Brain pericyte (primary cell): ENCODE data around the gene RMDN2.
"Not testable (repeated sequence)": the region's sequence is repeated elsewhere in the genome, so short reads cannot be mapped to it uniquely, and the experiment has no call there.

Source experiments
- DNase-seq: peaks from one replicate; pipeline ENCODE4 v3.0.0-alpha.2; 2012; ENCODE audit warnings: low read depth, low spot score

RMDN2 gene

DNA sequence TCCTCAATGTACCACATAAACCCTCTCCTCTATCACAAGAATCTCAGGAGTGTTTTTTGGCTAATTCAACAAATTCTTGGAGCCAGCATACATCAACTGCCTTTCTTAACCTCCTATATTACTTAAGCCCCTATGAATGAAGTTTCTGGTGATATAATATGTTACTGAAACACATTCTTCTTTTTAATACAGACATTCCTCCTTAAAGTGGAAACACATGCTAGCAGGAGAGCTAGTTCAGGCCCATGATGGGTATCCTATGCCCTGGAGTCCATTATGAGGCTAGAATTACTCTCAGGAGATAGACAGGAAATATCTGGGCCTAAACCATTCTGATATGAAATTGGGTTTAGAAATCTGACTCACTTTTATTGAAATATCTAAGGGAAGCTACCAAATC lies 26.6 kb upstream of the RMDN2 start:
- no peak for DNase-seq

DNA sequence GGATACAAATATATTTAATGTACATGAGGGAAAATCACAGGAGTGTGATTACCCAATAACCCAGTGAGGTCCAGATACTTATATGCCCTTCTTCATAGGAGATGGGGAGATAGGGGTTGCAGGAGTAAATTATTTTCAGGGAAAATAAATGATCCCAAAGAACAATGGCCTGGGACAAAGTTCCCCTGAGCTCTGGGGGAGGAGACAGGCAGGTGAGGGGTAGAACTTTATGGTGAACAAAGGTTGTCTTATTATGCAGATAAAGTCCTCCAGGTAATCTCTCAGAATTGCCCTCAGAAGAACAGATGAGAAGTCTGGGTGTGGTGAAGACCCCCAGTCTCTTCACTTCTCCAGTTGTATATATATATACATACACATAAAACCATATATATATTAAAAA lies 22.1 kb upstream of the RMDN2 start:
- DNase-seq, result no peak

DNA sequence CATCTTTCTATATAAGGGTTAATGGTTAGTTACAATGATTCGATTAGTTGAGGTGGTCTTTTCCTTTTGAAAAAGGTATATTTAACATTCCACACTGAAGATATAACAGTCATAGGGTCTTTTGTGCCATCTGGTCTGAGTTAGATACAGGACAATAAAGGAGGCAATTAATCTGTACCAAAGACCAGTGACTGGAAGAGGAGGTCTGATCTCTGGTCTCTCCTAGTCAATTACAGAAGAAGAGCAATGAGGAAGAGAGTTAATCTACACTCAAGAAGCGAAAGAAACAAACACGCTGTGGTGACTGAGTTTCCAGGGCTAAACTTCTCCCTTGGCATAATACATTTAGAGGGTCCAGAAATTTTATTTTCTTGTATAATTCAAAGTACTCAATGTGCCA lies 20.7 kb upstream of the RMDN2 start:
- DNase-seq, result no peak

DNA sequence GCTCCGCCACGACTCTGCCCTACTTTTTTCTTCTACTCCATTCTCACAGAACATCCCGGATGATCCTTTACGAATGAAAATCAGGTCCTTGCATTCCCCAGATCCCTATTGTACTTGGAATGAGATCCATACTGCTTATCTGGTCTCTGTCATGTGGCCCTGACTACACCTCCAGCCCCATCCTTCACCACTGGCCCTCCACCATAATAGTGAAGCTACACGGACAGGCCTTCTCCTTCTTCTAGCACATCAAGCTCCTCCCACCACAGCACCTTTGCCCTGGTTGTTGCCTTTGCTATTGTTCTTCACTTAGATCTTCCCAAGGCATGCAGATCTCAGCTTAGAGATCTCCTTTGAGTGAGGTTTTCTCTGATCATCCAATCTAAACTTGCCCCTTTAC lies 20.1 kb upstream of the RMDN2 start:
- DNase-seq, result no peak

DNA sequence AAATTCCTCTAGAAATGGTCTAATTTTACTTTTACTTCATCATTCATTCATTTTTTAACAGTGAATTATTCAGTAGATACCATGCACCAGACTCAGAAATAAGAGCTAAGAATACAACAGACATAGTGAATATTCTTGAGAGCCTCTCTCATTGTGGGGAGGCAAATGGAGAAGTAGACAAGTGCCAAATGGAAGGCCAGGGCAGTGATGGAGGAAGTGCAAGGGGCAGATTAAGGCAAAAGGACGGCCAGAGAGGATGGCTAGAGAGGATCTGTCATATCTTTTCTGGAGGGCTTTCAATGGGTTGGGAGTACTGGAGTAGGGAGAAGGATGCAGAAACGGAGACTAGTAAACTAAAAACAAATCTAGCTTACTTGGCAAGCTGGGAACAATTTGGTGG lies 19.0 kb upstream of the RMDN2 start:
- DNase-seq, result no peak

DNA sequence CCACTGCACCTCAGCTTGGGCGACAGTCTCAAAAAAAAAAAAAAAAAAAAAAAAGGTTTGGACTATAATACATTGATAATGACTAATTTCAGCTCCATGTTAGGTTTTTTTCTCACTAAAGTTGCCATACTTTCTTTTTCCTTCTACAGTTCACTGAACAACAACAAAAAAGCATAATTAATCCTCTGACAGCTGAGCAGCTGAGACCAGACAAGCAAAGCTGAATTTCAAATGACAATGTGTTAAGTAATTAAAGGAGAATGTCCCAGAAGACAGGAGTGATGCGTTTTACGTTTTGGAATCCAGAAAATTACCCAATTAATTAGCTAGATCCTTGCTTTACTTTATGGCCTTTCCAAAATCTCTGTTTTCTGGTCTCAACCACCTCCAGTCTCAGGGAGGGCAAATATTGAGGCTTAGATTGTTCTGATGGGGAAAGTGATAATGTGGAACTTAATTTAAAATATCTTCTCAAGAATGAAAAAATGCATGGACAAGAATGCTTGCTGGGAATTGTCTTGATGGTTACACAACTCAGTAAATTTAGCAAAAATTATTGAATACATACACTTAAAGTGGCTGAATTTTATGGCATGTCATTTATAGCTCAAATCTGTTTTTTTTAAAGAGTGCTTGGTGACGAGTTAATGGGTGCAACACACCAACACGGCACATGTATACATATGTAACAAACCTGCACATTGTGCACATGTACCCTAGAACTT lies 17.4 kb upstream of the RMDN2 start:
- no peak for DNase-seq

DNA sequence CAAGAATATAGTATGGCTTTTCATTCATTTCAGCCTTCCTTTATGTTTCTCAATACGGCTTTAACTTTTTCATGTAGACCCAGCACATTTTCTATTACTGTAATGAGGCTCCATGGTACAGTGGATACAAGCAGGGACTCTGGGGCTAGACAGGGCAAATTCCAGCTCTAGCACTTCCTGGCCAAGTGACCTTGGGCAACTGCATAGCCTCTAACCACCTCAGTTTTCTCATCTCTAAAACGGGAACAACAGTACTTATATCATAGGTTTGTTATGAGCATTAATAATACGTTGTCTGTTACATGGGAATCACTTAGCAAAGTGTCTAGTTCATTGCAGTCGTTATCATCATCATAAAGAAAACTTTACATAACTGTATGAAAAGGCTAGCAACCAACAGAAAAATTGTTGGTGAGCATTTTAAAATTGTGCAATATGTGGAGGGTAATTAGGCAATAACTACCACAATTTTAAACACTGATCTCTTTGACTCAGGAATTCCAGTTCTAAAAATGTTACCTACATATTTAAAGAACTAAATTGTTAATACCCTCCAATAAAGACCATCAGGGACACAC lies 13.7 kb upstream of the RMDN2 start:
- DNase-seq, result no peak

DNA sequence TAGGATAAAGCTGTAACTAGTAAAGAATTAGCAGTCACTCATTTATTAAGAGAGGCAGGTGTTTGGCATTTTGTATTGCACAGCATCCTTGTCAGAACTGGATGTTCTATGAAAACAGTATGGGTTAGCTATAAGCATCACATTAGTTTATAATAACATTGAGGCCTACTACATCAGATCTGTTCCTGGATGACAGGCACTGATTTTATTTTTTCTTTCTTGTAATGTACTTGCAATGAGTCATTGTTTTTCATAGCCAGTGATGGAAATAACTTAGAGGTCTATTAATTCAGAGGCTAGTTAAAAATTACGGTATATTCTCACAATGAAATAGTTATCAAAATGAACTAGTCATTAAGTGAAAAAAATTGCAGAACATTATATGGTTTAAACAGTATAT lies 13.0 kb upstream of the RMDN2 start:
- DNase-seq, result no peak

DNA sequence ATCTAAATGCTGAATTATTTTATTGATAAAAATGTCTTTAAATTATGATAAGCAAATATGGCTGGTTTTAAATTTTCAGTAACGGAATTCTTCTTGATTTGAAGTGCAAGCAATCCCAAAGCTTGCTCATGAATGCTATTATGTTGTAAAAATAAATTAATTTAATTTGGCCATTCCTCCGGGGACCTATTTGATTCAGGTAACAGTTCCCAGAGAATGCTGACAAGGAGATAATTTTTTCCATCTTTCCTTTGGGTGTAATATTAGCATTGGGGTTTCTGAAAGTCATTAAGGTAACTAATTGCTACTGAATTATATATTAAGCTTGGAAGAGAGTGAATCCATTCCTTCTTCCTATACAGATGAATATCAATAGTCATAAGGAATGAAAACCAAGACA lies 12.5 kb upstream of the RMDN2 start:
- no peak for DNase-seq

DNA sequence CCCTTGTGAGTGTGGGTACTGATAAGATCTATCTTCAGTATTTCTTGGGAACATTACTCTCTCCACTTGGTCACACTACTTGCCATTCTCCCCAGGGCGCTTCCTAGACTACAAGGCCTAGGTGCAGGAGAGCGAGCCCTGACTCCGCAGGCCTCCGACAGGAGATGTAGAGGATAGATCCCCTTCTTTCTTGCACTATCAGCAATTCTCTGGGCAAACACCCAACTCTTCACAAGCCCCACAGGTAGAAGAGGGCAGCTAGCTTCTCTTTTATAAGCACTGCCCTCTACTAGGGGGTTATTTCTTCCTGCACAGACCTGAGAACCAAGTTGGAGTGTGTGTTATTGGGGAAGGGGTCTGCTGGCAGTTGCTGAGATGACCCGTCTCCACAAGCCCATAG lies 10.7 kb upstream of the RMDN2 start:
- no peak for DNase-seq

DNA sequence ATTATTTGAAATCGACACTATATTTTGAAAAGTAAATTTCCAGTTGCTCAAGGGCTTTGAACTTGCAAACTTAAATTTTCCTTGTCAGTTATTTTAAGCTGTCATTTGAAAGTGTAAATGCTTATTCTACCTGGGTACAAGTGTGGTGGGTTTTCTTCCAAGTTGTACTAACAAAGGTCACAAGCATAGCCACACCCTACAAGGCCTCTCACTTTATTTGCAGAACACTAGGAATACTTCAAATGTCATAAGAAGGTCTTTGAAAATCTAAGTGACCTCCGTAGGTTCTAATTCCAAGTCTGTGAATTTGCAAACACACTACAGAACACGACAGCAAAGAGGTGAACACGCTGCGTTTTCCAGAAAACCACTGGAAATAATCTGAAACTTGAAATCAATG lies 9.3 kb upstream of the RMDN2 start:
- DNase-seq, result no peak

DNA sequence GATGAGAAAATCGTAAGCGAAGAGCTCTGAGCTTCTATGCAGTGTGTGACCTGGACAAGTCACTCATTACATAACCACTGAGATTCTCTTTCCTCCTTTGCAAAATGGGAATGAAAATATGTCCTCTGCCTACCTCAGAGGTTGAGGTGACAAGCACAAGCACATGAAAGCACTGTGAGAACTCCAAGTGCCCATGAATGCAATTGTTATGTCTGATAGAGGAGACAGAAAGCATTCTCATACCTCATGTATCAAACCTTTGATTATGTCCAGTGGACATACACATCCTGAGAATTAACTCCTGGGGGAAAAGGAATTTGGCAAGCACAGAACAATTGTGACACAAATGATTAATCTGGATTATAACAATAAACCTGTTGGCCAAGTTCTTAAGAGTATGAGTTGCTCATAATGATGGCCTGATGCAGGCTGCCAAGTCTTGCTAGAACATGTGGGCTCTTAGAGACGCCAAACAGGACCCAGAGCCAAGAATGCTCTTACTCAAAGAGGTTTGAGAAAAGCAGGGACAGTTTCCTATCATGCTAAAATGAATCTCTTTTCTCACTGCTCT lies 8.5 kb upstream of the RMDN2 start:
- no peak for DNase-seq

DNA sequence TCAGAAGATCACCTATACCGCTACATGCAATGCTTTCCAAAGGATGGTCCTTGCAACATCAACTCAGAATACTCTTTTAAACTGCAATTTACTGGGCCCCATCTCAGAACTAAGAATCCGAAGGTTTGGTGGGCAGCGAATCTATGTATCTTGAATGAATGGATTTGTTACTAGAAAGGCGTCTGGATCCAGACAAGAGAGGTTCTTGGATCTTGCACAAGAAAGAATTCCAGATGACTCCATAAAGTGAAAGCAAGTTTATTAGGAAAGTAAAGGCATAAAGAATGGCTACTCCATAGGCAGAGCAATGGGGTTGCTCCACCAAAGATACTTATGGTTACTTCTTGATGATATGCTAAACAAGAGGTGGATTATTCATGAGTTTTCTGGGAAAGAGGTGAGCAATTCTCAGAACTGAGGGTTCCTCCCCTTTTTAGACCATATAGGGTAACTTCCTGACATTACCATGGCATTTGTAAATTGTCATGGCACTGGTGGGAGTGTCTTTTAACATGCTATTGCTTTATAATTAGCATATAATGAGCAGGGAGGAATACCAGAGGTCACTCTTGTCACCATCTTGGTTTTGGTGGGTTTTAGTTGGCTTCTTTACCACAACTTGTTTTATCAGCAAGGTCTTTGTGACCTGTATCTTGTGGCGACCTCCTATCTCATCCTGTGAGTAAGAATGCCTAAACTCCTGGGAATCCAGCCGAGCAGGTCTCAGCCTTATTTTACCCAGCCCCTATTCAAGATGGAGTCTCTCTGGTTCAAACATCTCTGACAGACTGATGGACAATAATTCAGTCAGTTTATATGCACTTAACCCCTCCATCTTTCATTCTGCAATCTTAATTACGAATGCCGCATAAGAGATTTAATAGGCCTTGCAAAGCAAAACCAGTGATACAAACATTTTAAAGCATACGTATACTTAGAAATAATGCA lies 7.5 kb upstream of the RMDN2 start:
- DNase-seq, result no peak

DNA sequence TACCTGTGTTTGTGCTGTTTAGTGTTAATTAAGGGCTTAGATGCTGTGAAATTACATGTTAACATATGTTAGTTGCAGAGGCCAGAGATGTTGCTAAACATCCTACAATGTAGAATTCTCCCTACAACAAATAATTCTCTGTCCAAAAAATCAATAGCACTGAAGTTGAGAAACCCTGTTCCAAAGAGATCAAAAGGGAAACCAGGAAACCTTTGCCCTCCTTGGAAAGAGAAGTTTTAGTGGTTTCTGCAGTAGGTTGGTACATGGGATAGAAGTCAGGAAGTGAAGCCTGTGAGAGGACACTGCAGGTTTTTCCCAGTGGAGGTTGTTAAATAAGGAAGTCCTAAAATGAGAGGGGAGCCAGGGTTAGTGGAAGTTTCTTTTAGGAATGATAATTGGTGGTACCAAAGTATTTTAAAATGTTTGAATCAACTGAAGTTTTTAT lies 6.3 kb upstream of the RMDN2 start:
- no peak for DNase-seq

DNA sequence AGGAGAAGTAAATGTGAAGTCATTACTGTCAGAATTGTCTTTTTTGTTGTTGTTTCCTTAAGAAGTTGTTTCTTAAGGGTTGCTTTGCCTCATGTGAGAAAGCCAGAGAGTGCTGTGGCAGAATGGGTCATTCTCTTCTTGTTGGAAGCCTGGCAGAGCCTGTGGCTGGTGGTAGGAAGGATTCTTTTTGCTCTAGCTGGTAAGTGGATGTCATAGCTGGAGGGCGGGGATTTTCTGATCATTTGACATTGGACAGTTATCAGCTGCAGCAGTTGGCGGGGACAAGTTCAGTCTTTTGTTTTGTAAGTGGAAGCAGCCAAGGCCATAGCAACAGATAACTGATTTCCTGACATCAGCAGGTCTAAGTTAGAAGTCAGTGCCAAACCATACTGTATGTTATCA lies 5.5 kb upstream of the RMDN2 start:
- no peak for DNase-seq

DNA sequence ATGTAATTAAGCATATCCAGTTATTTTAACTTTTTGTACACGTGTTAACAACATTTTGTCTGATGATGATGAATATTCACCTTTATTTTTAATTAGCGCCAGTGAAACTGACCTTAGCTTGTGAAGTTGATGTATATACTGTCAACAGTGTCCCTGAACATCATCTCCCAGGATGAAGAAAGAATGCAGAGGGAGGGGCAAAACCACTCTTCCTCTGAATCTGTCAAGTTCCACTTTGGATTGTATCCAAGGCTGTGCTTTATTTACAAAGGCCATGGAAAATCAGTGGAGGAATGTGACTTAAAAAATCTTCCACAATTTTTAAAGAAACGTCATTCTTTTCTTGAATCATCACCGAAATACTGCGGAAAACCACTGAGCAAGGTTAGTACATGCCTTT lies 4.5 kb upstream of the RMDN2 start:
- DNase-seq, result no peak

DNA sequence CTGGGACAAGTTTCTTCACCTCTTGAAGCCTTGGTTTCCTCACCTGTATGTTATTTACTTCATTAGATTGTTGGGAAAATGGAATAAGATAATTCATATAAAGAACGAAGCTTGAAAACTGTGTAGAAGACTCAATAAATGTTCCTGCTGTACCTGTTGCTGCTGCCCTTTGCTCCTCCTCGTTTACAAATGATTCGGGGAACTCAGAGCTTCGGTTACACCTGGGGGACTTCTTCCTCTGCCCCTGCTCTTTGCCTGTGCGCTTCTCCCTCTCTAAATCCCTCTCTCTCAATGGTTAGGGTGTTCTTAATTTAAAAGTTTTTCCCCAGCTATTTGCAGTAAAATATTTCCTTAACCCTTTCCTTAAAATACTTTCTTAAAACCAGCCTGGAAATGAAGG lies 3.3 kb upstream of the RMDN2 start:
- no peak for DNase-seq

DNA sequence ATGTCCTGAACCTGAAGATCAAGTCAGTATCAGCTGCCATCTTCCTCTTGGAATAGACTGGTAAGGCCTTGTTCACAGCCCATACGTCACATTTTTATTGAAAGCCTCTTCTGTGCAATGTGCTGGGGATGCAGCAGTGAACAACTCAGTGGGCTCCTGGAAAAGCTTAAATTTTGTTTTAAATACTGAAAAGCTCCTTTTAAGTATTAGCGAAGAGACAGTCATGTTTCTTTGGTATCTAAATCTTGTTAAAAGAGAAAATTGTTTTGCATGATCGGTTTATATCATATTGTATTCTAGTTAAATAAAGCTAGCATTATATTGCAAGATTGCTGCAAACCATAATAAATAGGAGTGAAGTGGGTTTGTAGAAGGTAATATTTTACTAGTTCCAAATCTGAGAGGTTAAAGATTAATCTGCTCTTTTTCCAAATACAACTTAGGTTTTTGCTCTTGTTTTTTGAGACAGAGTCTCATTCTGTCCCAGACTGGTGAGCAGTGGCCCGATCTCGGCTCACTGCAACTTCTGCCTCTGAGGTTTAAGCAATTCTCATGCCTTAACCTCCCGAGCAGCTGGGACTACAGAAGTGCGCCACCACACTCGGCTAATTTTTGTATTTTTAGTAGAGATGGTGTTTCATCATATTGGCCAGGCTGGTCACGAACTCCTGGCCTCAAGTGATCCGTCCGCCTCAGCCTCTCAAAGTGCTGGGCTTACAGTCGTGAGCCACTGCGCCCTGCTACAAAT lies 1.6 kb upstream of the RMDN2 start:
- no peak for DNase-seq

DNA sequence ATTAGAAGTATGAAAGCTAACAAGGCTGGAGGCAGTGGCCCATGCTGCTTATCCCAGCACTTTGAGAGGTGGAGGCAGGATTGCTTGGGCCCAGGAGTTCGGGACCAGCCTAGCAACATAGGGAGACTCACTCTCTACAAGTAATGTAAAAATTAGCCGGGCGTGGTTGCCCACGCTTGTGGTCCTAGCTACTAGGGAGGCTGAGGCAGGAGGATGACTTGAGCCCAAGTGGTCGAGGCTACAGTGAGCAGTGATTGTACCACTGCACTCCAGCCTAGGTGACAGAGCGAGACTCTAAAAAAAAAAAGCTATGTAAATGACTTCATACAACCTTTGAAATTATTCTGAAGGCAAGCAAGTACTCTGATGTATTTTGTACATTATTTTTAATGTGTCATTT lies 1.5 kb downstream of the RMDN2 start:
- no peak for DNase-seq

DNA sequence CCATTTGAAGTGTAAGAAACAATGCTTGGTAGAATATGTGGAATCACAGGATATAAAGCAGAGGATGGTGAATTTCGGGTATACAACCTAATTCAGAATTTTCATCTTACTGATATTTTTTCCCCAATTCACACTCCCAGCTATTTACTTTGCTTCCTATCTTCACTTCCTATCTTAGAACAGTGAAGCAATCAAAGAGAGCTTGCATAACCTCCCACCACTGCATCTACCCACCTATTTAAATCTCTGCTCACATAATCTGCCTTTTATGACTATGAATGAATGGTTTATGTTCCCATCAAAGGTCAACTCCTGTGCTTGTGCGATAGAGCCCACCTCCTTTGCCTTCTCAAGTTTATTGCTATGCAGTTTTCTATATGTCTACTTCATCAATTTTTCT lies 3.3 kb downstream of the RMDN2 start:
- no peak for DNase-seq

DNA sequence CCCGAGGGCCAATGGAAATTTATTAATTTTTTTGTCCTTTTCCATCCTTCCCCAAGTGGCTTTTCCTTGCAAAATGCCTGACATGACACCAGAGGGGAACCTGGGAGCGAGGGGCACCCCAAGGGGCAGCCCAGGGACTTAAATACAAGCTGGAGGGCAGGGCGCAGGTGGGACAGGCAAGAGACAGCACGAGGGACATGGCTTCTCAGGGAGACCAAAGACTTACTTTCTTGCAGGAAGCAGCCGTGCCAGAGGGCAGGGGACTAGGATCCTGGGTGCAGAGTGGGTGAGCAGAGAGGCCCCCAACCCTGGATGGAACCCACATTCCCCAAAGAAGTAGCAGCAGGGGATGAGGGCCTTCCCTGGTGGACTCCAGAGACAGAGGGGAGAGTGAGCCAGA lies 5.3 kb downstream of the RMDN2 start:
- DNase-seq, result not testable (repeated sequence)

DNA sequence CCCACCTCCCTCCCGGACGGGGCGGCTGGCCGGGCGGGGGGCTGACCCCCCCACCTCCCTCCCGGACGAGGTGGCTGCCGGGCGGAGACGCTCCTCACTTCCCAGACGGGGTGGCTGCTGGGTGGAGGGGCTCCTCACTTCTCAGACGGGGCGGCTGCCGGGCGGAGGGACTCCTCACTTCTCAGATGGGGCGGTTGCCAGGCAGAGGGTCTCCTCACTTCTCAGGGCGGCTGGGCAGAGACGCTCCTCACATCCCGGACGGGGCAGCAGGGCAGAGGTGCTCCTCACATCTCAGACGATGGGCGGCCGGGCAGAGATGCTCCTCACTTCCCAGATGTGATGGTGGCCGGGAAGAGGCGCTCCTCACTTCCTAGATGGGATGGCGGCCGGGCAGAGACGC lies 7.8 kb downstream of the RMDN2 start:
- not testable (repeated sequence) for DNase-seq
